ENCODE results near the gene SLC17A7.
"Not testable (repeated sequence)": the region's sequence is repeated elsewhere in the genome, so short reads cannot be mapped to it uniquely, and the experiment has no call there.

The SLC17A7 gene

DNA sequence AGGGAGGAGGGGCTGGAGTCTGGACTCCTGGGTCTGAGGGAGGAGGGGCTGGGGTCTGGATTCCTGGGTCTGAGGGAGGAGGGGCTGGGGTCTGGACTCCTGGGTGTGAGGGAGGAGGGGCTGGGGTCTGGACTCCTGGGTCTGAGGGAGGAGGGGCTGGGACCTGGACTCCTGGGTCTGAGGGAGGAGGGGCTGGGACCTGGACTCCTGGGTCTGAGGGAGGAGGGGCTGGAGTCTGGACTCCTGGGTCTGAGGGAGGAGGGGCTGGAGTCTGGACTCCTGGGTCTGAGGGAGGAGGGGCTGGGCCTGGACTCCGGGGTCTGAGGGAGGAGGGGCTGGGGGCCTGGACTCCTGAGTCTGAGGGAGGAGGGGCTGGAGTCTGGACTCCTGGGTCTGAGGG lies 19.8 kb upstream of the SLC17A7 start:
- not testable (repeated sequence) for H3K27me3 Mint-ChIP-seq, H3K27ac Mint-ChIP-seq, H3K9me3 Mint-ChIP-seq, DNase-seq, H3K4me3 Mint-ChIP-seq
- peaks cover 14% of the 10 kb centered on the region for H3K4me1 Mint-ChIP-seq (ENCODE audit: low read depth)
- H3K36me3 Mint-ChIP-seq (ENCODE audit: low read depth), result peaks cover 60% of the 10 kb centered on the region

DNA sequence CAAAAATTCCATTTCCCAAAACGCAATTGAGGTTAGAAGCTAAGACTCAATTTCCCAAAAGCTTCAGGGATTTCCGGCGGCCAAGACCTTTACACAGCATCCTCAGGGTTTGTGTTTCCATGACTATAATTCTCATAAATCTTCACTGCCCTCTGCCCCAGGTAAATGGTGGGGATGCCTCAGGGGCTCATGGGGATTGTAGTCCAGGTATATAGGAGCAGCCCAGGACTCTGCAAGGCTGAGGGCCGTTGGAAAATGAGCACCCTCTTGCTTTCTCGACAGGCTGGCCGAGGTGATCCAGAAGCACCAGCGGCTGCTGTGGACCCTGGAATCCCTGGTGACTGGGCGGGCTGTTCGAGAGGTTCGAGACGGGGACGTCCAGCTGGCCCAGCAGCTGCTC lies 18.1 kb upstream of the SLC17A7 start:
- Mint-ChIP-seq H3K36me3 (ENCODE audit: low read depth) (peaks cover 52% of the 10 kb centered on the region), H3K27ac (no peak overlapping the region), H3K9me3 (no peaks in the 10 kb centered on the region), H3K27me3 (no peaks in the 10 kb centered on the region), H3K4me3 (no peak overlapping the region), H3K4me1 (ENCODE audit: low read depth) (peaks cover 24% of the 10 kb centered on the region)
- DNase-seq, result no peak

DNA sequence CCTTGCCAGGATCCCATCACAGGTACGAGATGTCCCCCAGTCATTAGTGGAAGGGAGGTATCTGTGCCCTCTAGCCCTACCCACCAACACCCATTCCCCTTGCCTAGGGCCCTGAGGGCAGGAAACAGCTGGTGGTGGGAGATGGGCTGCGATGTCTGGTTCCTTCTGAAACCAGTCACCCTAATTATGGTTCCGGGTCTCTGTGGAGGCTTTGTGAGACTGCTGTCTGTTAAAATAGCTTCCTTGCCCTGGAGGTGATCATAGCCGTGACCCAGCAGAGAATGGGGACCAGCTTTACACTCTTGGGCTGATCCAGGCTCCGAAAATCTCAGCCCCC lies 17.2 kb upstream of the SLC17A7 start:
- Mint-ChIP-seq H3K4me3 (no peak overlapping the region), H3K27me3 (no peaks in the 10 kb centered on the region), H3K4me1 (ENCODE audit: low read depth) (peaks cover 31% of the 10 kb centered on the region), H3K9me3 (no peaks in the 10 kb centered on the region), H3K27ac (peak overlapping the region; percentile 77), H3K36me3 (ENCODE audit: low read depth) (peaks cover 57% of the 10 kb centered on the region)
- no peak for DNase-seq

DNA sequence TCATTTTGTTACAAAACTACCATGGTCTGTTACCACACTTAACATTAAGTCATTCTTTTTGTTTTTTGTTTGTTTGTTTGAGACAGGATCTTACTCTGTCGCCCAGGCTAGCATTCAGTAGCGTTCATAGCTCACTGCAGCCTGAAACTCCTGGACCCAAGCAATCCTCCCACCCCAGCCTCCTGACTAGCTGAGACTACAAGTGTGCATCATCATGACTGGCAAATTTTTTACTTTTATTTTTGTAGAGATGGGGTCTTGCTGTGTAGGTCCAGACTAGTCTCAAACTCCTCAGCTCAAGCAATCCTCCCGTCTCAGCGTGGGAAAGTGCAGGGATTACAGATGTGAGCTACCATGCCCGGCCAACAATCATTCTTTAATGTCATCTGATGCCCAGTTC lies 15.0 kb upstream of the SLC17A7 start:
- Mint-ChIP-seq H3K36me3 (ENCODE audit: low read depth) (peaks cover 63% of the 10 kb centered on the region), H3K4me3 (no peak overlapping the region), H3K27ac (peak overlapping the region; percentile 68), H3K9me3 (no peaks in the 10 kb centered on the region), H3K4me1 (ENCODE audit: low read depth) (peaks cover 43% of the 10 kb centered on the region), H3K27me3 (no peaks in the 10 kb centered on the region)
- DNase-seq, result no peak

GRCh38 chr19:49455773-49456172 lies 14.4 kb upstream of the SLC17A7 start:
- H3K27me3 Mint-ChIP-seq, result no peaks in the 10 kb centered on the region
- peaks cover 65% of the 10 kb centered on the region for H3K36me3 Mint-ChIP-seq (ENCODE audit: low read depth)
- H3K27ac Mint-ChIP-seq, result no peak overlapping the region
- no peak overlapping the region for H3K4me3 Mint-ChIP-seq
- H3K9me3 Mint-ChIP-seq, result no peaks in the 10 kb centered on the region
- no peak for DNase-seq
- H3K4me1 Mint-ChIP-seq (ENCODE audit: low read depth), result peaks cover 46% of the 10 kb centered on the region

DNA sequence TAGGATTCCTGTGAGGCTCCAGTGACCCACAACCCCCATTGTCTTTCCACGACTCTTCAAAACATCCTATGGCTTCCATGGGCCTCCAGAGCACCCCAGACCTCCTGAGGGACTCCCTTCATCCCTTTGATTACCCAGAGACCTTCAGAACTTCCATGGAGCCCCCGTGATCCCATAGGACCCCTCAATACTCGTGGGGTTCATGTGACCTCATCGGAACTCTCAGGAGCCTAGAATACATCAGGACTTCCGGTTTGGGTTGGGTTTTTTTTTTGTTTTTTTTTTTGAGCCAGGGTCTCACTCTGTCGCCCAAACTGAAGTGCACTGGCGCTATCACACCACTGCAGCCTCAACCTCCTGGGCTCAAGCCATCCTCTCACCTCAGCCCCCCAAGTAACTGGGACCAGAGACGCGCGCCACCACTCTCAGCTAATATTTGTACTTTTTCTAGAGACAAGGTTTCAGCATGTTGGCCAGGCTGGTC lies 12.5 kb upstream of the SLC17A7 start:
- Mint-ChIP-seq H3K4me3 (peak overlapping the region; percentile 99), H3K4me1 (ENCODE audit: low read depth) (peaks cover 61% of the 10 kb centered on the region), H3K36me3 (ENCODE audit: low read depth) (peaks cover 66% of the 10 kb centered on the region), H3K9me3 (no peaks in the 10 kb centered on the region), H3K27me3 (no peaks in the 10 kb centered on the region), H3K27ac (peak overlapping the region; percentile 99)
- DNase-seq, result no peak

- no peaks in the 10 kb centered on the region for H3K9me3 Mint-ChIP-seq
- H3K4me1 Mint-ChIP-seq (ENCODE audit: low read depth), result peaks cover 66% of the 10 kb centered on the region
- H3K4me3 Mint-ChIP-seq, result peak within 1 kb of the TSS; percentile 99
- peaks cover 71% of the 10 kb centered on the region for H3K36me3 Mint-ChIP-seq (ENCODE audit: low read depth)
- peak; percentile 98 for DNase-seq
- no peaks in the 10 kb centered on the region for H3K27me3 Mint-ChIP-seq
- peak within 1 kb of the TSS; percentile 99 for H3K27ac Mint-ChIP-seq
Measured at GRCh38 chr19:49453013-49453756, 11.9 kb upstream of the SLC17A7 start, which contains the start of gene ALDH16A1. Gene ALDH16A1 (plus strand): TSS chr19:49453225. CDS start chr19:49453332, 107 bp downstream.

GRCh38 chr19:49451430-49452181 lies 10.3 kb upstream of the SLC17A7 start, which contains the start of gene PIH1D1:
Gene PIH1D1 (minus strand): TSS chr19:49451814. CDS start chr19:49451574, 240 bp downstream.
- peak within 1 kb of the TSS; percentile 99 for H3K4me3 Mint-ChIP-seq
- DNase-seq, result peak; percentile 91
- peaks cover 65% of the 10 kb centered on the region for H3K4me1 Mint-ChIP-seq (ENCODE audit: low read depth)
- H3K27me3 Mint-ChIP-seq, result no peaks in the 10 kb centered on the region
- H3K36me3 Mint-ChIP-seq (ENCODE audit: low read depth), result peaks cover 76% of the 10 kb centered on the region
- peak within 1 kb of the TSS; percentile 99 for H3K27ac Mint-ChIP-seq
- no peaks in the 10 kb centered on the region for H3K9me3 Mint-ChIP-seq

DNA sequence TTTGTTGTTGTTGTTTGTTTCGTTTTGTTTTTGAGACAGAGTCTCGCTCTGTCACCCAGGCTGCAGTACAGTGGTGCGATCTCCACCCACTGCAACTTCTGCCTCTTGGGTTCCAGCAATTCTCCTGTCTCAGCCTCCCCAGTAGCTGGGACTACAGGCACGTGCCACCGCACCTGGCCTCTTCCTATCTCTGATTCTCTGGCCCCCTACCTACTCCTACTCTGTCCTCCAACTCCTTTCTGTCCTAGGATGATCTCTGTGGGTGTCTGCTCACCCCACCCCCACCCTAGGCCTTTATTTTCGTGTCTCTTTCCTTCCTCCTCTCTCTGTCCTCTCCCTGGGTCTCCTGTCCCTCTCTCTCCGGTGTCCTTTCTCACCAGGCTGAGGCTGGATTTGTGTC lies 9.1 kb upstream of the SLC17A7 start:
- H3K36me3 Mint-ChIP-seq (ENCODE audit: low read depth), result peaks cover 74% of the 10 kb centered on the region
- no peak for DNase-seq
- H3K9me3 Mint-ChIP-seq, result no peaks in the 10 kb centered on the region
- H3K4me3 Mint-ChIP-seq, result peak overlapping the region; percentile 99
- peak overlapping the region; percentile 99 for H3K27ac Mint-ChIP-seq
- H3K4me1 Mint-ChIP-seq (ENCODE audit: low read depth), result peaks cover 57% of the 10 kb centered on the region
- H3K27me3 Mint-ChIP-seq, result no peaks in the 10 kb centered on the region

DNA sequence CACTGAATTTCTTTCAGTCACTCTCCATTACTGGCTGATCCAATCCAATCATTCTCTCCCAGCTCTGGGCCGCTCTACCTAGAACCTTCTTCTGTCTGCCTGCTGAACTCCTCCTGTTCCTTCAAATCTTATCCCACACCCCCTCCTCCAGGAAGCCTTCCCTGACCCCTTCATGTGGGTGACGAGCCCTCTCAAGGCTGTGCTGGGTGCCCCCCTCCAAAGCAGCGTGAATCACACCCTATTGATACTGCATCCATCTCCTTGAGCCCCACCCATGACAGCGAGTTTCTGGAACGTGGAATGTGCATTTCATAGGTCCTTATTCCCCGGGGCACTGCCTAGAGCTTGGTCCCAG lies 7.1 kb upstream of the SLC17A7 start:
- DNase-seq, result no peak
- Mint-ChIP-seq H3K9me3 (no peaks in the 10 kb centered on the region), H3K36me3 (ENCODE audit: low read depth) (peaks cover 62% of the 10 kb centered on the region), H3K27me3 (no peaks in the 10 kb centered on the region), H3K4me1 (ENCODE audit: low read depth) (peaks cover 53% of the 10 kb centered on the region), H3K27ac (peak overlapping the region; percentile 48), H3K4me3 (no peak overlapping the region)

- H3K27ac Mint-ChIP-seq, result peak overlapping the region; percentile 48
- H3K27me3 Mint-ChIP-seq, result peaks cover under 1% of the 10 kb centered on the region
- DNase-seq, result no peak
- H3K4me1 Mint-ChIP-seq (ENCODE audit: low read depth), result peaks cover 53% of the 10 kb centered on the region
- H3K36me3 Mint-ChIP-seq (ENCODE audit: low read depth), result peaks cover 58% of the 10 kb centered on the region
- no peaks in the 10 kb centered on the region for H3K9me3 Mint-ChIP-seq
- no peak overlapping the region for H3K4me3 Mint-ChIP-seq
Measured at GRCh38 chr19:49447485-49448431, 6.4 kb upstream of the SLC17A7 start.

DNA sequence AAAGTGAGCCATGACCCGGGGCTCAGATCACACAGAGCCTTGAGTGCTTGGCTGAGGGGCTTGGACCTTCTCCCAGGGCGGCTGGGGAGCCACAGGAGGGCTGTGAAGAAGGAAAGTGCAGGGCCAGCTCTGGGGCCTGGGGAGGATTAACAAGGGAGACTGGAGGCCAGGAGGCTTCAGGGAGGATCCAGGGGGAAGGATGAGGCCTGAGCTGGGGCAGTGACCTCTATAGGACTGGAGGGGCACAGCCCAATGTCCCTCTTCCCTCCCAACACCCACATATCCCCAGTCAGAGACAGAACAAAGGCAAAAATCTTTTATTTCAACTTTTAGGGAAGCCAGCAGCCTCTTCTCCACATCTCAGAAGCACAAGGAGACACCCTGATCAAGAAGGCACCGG lies 4.7 kb upstream of the SLC17A7 start:
- DNase-seq, result no peak
- Mint-ChIP-seq H3K9me3 (no peaks in the 10 kb centered on the region), H3K27me3 (peaks cover 16% of the 10 kb centered on the region), H3K36me3 (ENCODE audit: low read depth) (peaks cover 51% of the 10 kb centered on the region), H3K4me3 (no peak overlapping the region), H3K4me1 (ENCODE audit: low read depth) (peaks cover 55% of the 10 kb centered on the region), H3K27ac (no peak overlapping the region)

- peak overlapping the region; percentile 79 for H3K4me3 Mint-ChIP-seq
- not testable (repeated sequence) for H3K9me3 Mint-ChIP-seq, DNase-seq
- H3K36me3 Mint-ChIP-seq (ENCODE audit: low read depth), result peaks cover 34% of the 10 kb centered on the region
- H3K27me3 Mint-ChIP-seq, result peaks cover 34% of the 10 kb centered on the region
- peak overlapping the region; percentile 94 for H3K27ac Mint-ChIP-seq
- peaks cover 47% of the 10 kb centered on the region for H3K4me1 Mint-ChIP-seq (ENCODE audit: low read depth)
Measured at GRCh38 chr19:49444100-49444700, 2.9 kb upstream of the SLC17A7 start.
